H1 (cell line): ENCODE measurements around the gene C14orf132. TPM values are rescaled to one million over a fixed set of nuclear protein-coding genes. Genes with fewer than 3 reads are reported as not detected.

ENCODE experiments used
- CTCF ChIA-PET: fragments of 300-600 bp; sonication (Branson Sonifier 250); formaldehyde crosslinking; loops from one replicate; lab custom pipeline; 2021; ENCODE audit not compliant: partially characterized antibody; lab: Charles Lee
- POLR2A ChIA-PET: fragments of 300-600 bp; sonication (Branson Sonifier 250); formaldehyde crosslinking; loops from one replicate; lab custom pipeline; 2021; ENCODE audit warnings: inconsistent platforms; ENCODE audit not compliant: partially characterized antibody; lab: Charles Lee
- DNase-seq, 2 experiments: peaks; one replicate each; pipeline versions ENCODE4 v3.0.0 to v3.0.0-alpha.2; 2010 to 2022; ENCODE audit warnings: low spot score in 2 of 2, low read depth in 1 of 2, mixed read lengths in 1 of 2
- FAIRE-seq: peaks from 2 replicates; lab custom pipeline; 2011; peaks lifted over from hg19 to GRCh38; lab: Jason Lieb, UNC
- H2AFZ ChIP-seq: 2 replicates; pipeline ENCODE4 v1.8.1; 2012; ENCODE audit warnings: low read length, inconsistent platforms
- H2AK5ac ChIP-seq: 2 replicates; pipeline ENCODE4 v1.6.1; 2013; ENCODE audit warnings: low read depth, low read length
- H2BK120ac ChIP-seq: replicated peaks from 2 replicates; pipeline ENCODE3; 2013; ENCODE audit warnings: low read depth, low read length, inconsistent platforms
- H2BK12ac ChIP-seq: 2 replicates; pipeline ENCODE4 v1.6.1; 2013; ENCODE audit warnings: low read depth, low read length
- H2BK15ac ChIP-seq: 2 replicates; pipeline ENCODE4 v1.6.1; 2013; ENCODE audit warnings: low read length
- H2BK20ac ChIP-seq: 2 replicates; pipeline ENCODE4 v1.6.1; 2013; ENCODE audit warnings: low read length
- H2BK5ac ChIP-seq: 2 replicates; pipeline ENCODE4 v1.6.1; 2013; ENCODE audit warnings: low read depth, low read length
- H3K14ac ChIP-seq: 2 replicates; pipeline ENCODE4 v1.6.1; 2013; ENCODE audit warnings: inconsistent platforms; ENCODE audit not compliant: insufficient read length
- H3K18ac ChIP-seq: 2 replicates; pipeline ENCODE4 v1.6.1; 2013; ENCODE audit warnings: low read length; ENCODE audit errors: extremely low read depth
- H3K23ac ChIP-seq: 2 replicates; pipeline ENCODE4 v1.6.1; 2013; ENCODE audit warnings: inconsistent platforms; ENCODE audit not compliant: insufficient read length
- H3K23me2 ChIP-seq: 2 replicates; pipeline ENCODE4 v1.6.1; 2013; ENCODE audit warnings: low read depth, low read length
- H3K27ac ChIP-seq: 2 replicates; pipeline ENCODE4 v1.6.1; 2011; ENCODE audit warnings: low read depth, low read length, inconsistent platforms
- H3K27me3 ChIP-seq, 4 experiments: replicated peaks in 1 of 4; 1 replicate in 1 of 4; 2 replicates in 3 of 4; pipeline versions ENCODE4 v1.6.1 to v1.8.1; 2011 to 2013; ENCODE audit warnings: low read length in 3 of 4, mild to moderate bottlenecking in 3 of 4, inconsistent platforms in 2 of 4, mixed read lengths in 2 of 4, moderate library complexity in 1 of 4; ENCODE audit not compliant: control insufficient read depth in 3 of 4, insufficient read depth in 3 of 4; ENCODE audit errors: extremely low read depth in 1 of 4
- H3K36me3 ChIP-seq, 4 experiments: 2 replicates each; pipeline versions ENCODE4 v1.6.1 to v1.8.1; 2011 to 2013; ENCODE audit warnings: mild to moderate bottlenecking in 4 of 4, low read length in 3 of 4, moderate library complexity in 2 of 4, control low read depth in 1 of 4, inconsistent platforms in 1 of 4; ENCODE audit not compliant: insufficient read depth in 4 of 4, control insufficient read depth in 2 of 4
- H3K4ac ChIP-seq: replicated peaks from 2 replicates; pipeline ENCODE3; 2013; ENCODE audit warnings: low read length, low read depth, mixed read lengths, inconsistent platforms; ENCODE audit not compliant: insufficient read length
- H3K4me1 ChIP-seq, 4 experiments: replicated peaks in 1 of 4; 1 replicate in 1 of 4; 2 replicates in 3 of 4; pipeline versions ENCODE4 v1.6.1 to v1.8.1; 2011 to 2013; ENCODE audit warnings: low read length in 3 of 4, inconsistent platforms in 2 of 4, mixed read lengths in 1 of 4; ENCODE audit not compliant: insufficient read depth in 4 of 4, control insufficient read depth in 3 of 4
- H3K4me2 ChIP-seq, 2 experiments: 2 replicates each; pipeline versions ENCODE4 v1.6.1 to v1.8.1; 2011 to 2013; ENCODE audit warnings: low read depth in 2 of 2, low read length in 2 of 2, control low read depth in 1 of 2, inconsistent platforms in 1 of 2, mild to moderate bottlenecking in 1 of 2; ENCODE audit not compliant: insufficient read depth in 1 of 2
- H3K4me3 ChIP-seq, 4 experiments: fragments of 200-600, 300-600 bp in 1 of 4; sonication (generic), shearing (Covaris generic), sonication (Bioruptor Twin) in 1 of 4; 2 replicates each; pipeline versions ENCODE4 v1.5.1 to v1.8.1; 2011 to 2016; ENCODE audit warnings: low read length in 4 of 4, low read depth in 3 of 4, control low read depth in 2 of 4, inconsistent platforms in 2 of 4, mild to moderate bottlenecking in 2 of 4, mixed read lengths in 1 of 4, moderate library complexity in 1 of 4; ENCODE audit not compliant: insufficient read depth in 2 of 4; ENCODE audit errors: extremely low read depth in 1 of 4
- H3K56ac ChIP-seq: replicated peaks from 2 replicates; pipeline ENCODE3; 2013; ENCODE audit warnings: low read depth, mild to moderate bottlenecking, mixed read lengths, low read length, inconsistent platforms; ENCODE audit not compliant: insufficient read length
- H3K79me1 ChIP-seq: 2 replicates; pipeline ENCODE4 v1.6.1; 2013; ENCODE audit warnings: low read depth, low read length, control low read depth
- H3K79me2 ChIP-seq, 2 experiments: 2 replicates each; pipeline versions ENCODE4 v1.6.1 to v1.8.1; 2012 to 2013; ENCODE audit warnings: low read length in 2 of 2, mild to moderate bottlenecking in 2 of 2, inconsistent platforms in 1 of 2; ENCODE audit not compliant: insufficient read depth in 2 of 2, control insufficient read depth in 1 of 2
- H3K9ac ChIP-seq, 4 experiments: replicated peaks in 1 of 4; 1 replicate in 1 of 4; 2 replicates in 3 of 4; pipeline versions ENCODE4 v1.6.1 to v1.8.1; 2011 to 2013; ENCODE audit warnings: low read depth in 3 of 4, low read length in 3 of 4, control low read depth in 2 of 4, mild to moderate bottlenecking in 2 of 4, moderate library complexity in 2 of 4, inconsistent platforms in 1 of 4; ENCODE audit errors: extremely low read depth in 1 of 4
- H3K9me3 ChIP-seq, 2 experiments: 2 replicates each; pipeline versions ENCODE4 v1.6.1 to v1.8.1; 2012 to 2013; ENCODE audit warnings: mild to moderate bottlenecking in 2 of 2, moderate library complexity in 2 of 2, control low read depth in 1 of 2, inconsistent platforms in 1 of 2, low read depth in 1 of 2, low read length in 1 of 2, mixed read lengths in 1 of 2; ENCODE audit not compliant: insufficient read depth in 2 of 2
- H4K20me1 ChIP-seq, 2 experiments: replicated peaks in 1 of 2; 2 replicates each; pipeline versions ENCODE3 to v1.8.1; 2011 to 2013; ENCODE audit warnings: inconsistent platforms in 2 of 2, low read length in 2 of 2, mild to moderate bottlenecking in 1 of 2; ENCODE audit not compliant: insufficient read depth in 2 of 2, control insufficient read depth in 1 of 2
- H4K5ac ChIP-seq: 2 replicates; pipeline ENCODE4 v1.6.1; 2013; ENCODE audit warnings: low read length, low read depth, mixed read lengths, inconsistent platforms; ENCODE audit not compliant: insufficient read length
- H4K8ac ChIP-seq: 2 replicates; pipeline ENCODE4 v1.8.0; 2013; ENCODE audit warnings: mild to moderate bottlenecking, moderate library complexity, low read length, inconsistent platforms; ENCODE audit not compliant: insufficient read depth; ENCODE audit errors: extremely low read depth
- H4K91ac ChIP-seq: replicated peaks from 2 replicates; pipeline ENCODE3; 2013; ENCODE audit warnings: low read length, mixed read lengths, inconsistent platforms; ENCODE audit not compliant: insufficient read length
- CHD2 ChIP-seq: IDR thresholded peaks from 2 replicates; pipeline ENCODE4 v1.6.1; 2012; ENCODE audit warnings: low read length, improper control_type of control experiment
- TBP ChIP-seq: IDR thresholded peaks from 2 replicates; pipeline ENCODE4 v1.6.1; 2011; ENCODE audit warnings: low read depth, low read length, improper control_type of control experiment
- WGBS, 2 experiments: shearing (Covaris generic) in 1 of 2; methylation state at CpG; one replicate each; pipeline versions ENCODE4 v1.1.6 to v1.1.7; 2013 to 2015; ENCODE audit warnings: low lambda C conversion rate in 2 of 2, mixed read lengths in 2 of 2, inconsistent platforms in 1 of 2, low coverage in 1 of 2, missing lambda C conversion rate in 1 of 2; ENCODE audit not compliant: insufficient replicate concordance in 2 of 2, insufficient coverage in 1 of 2, insufficient read length in 1 of 2; ENCODE audit errors: extremely low coverage in 1 of 2, missing lambda C conversion rate in 1 of 2; 5-methylcytosine and 5-hydroxymethylcytosine counted together
- polyA plus RNA-seq, 7 experiments: library from polyadenylated mRNA; depleted of rRNA in 3 of 7; stranded (reverse) in 5 of 7; unstranded in 2 of 7; fragments of >200 nt in 5 of 7; fragments of 200-250 nt in 2 of 7; gene quantifications; 1 replicate in 5 of 7; 2 replicates in 1 of 7; 4 replicates in 1 of 7; pipeline versions ENCODE4 v1.2.1 to v1.2.3, GENCODE V29; 2011 to 2013; ENCODE audit warnings: missing spikeins in 2 of 7, mixed read lengths in 2 of 7
- total RNA-seq: library from RNA; stranded (reverse); fragmentation: NEBNext Ultra II Directional; extraction: Animal tissue kit (Norgen Biotek cat#: 25700); gene quantifications from 2 replicates; pipeline ENCODE4 v1.2.1, GENCODE V29; 2021

C14orf132 gene
- total and polyA plus RNA-seq, 2 of the 8 experiments (the other 6 are each of a cell fraction or from before 2014, with no cell fraction given): 11.7 to 32.5 TPM

GRCh38 chr14:96095581-96096476 is 56.7 kb downstream of the C14orf132 start:
- WGBS, 2 experiments: 66% methylated on average over 16 of the region's 16 CpGs; no CpG with 5 or more reads in 1 of the 2 experiments
- Histone ChIP-seq H3K27me3 (no peaks in the 10 kb centered on the region), H2BK12ac (no peak overlapping the region), H2BK120ac (no peak overlapping the region), H3K4me3 (no peak overlapping the region), H2BK15ac (no peak overlapping the region), H2AFZ (no peak overlapping the region), H3K14ac (no peak overlapping the region), H3K27ac (no peak overlapping the region), H3K4me2 (peak overlapping the region; percentile 11 to 46; a peak in 2 of 4 replicates), H3K36me3 (no peaks in the 10 kb centered on the region), H3K9ac (no peak overlapping the region; a peak in 2 of 7 replicates), H2BK5ac (0 out of 2 replicates have a peak overlapping the region, but pooled peaks have one; percentile 21), H3K4ac (no peak overlapping the region), H4K8ac (no peak overlapping the region), H3K18ac (no peak overlapping the region; the same call in 1 of the 2 replicates), H3K79me1 (no peaks in the 10 kb centered on the region), H2AK5ac (no peak overlapping the region), H3K56ac (no peak overlapping the region), H3K4me1 (peaks cover 6 to 11% (median 7%) of the 10 kb centered on the region in 4 experiments), H4K91ac (no peak overlapping the region), H3K23me2 (no peaks in the 10 kb centered on the region), H3K9me3 (no peaks in the 10 kb centered on the region), H4K20me1 (peaks cover 0 to 1% of the 10 kb centered on the region in 2 experiments), H2BK20ac (no peak overlapping the region), H3K79me2 (no peaks in the 10 kb centered on the region), H3K23ac (no peak overlapping the region), H4K5ac (no peak overlapping the region)
- ChIA-PET CTCF (interaction anchor here (0.7 to 4.7 kb wide), 20 partner anchors 7 to 535 kb away, joined by 3 to 54 read pairs (median 4); no protein-coding TSS in a partner anchor), POLR2A (no interaction called here)
- no peak for DNase-seq
- no peak for FAIRE-seq
- TF ChIP-seq CHD2 (no peak), TBP (peak; percentile 19; the same call in 1 of the 2 replicates)
